Astrocyte (in vitro differentiated cells and primary cell): ENCODE measurements around the gene ARID5B. TPM values are rescaled to one million over a fixed set of nuclear protein-coding genes. Genes with fewer than 3 reads are reported as not detected.

ENCODE experiments used
- DNase-seq: peaks from one replicate; pipeline ENCODE4 v3.0.0-alpha.2; 2010; ENCODE audit warnings: low read depth
- FAIRE-seq: peaks from 2 replicates; lab custom pipeline; 2011; peaks lifted over from hg19 to GRCh38; lab: Jason Lieb, UNC
- H2AFZ ChIP-seq: 2 replicates; pipeline ENCODE4 v1.6.0; 2012; ENCODE audit warnings: low read depth, low read length, inconsistent platforms
- H3K27ac ChIP-seq: 2 replicates; pipeline ENCODE4 v1.5.1; 2011; ENCODE audit warnings: low read depth, low read length, inconsistent platforms
- H3K27me3 ChIP-seq: 2 replicates; pipeline ENCODE4 v1.6.0; 2011; ENCODE audit warnings: low read length, inconsistent platforms; ENCODE audit not compliant: insufficient read depth
- H3K36me3 ChIP-seq: 2 replicates; pipeline ENCODE4 v1.5.1; 2011; ENCODE audit warnings: low read length, inconsistent platforms; ENCODE audit not compliant: insufficient read depth
- H3K4me1 ChIP-seq: 2 replicates; pipeline ENCODE4 v1.5.1; 2011; ENCODE audit warnings: low read length, inconsistent platforms; ENCODE audit not compliant: insufficient read depth
- H3K4me2 ChIP-seq: 2 replicates; pipeline ENCODE4 v1.6.0; 2012; ENCODE audit warnings: low read length, inconsistent platforms
- H3K4me3 ChIP-seq: 2 replicates; pipeline ENCODE4 v1.5.1; 2011; ENCODE audit warnings: low read depth, mild to moderate bottlenecking, low read length, inconsistent platforms; ENCODE audit not compliant: insufficient read depth
- H3K79me2 ChIP-seq: 2 replicates; pipeline ENCODE4 v1.6.0; 2012; ENCODE audit warnings: mild to moderate bottlenecking, low read length, inconsistent platforms; ENCODE audit not compliant: insufficient read depth
- H3K9ac ChIP-seq: 2 replicates; pipeline ENCODE4 v1.6.0; 2012; ENCODE audit warnings: mild to moderate bottlenecking, low read length, inconsistent platforms
- H3K9me3 ChIP-seq: 2 replicates; pipeline ENCODE4 v1.5.1; 2012; ENCODE audit warnings: low read depth, mild to moderate bottlenecking, low read length, inconsistent platforms; ENCODE audit not compliant: insufficient read depth
- H4K20me1 ChIP-seq: 2 replicates; pipeline ENCODE4 v1.6.0; 2012; ENCODE audit warnings: low read length, inconsistent platforms; ENCODE audit not compliant: insufficient read depth
- H3K27ac Mint-ChIP-seq: one replicate; pipeline ENCODE4 v1.8.0; 2021; ENCODE audit warnings: mild to moderate bottlenecking, mixed read lengths; ENCODE audit not compliant: unreplicated experiment
- H3K27me3 Mint-ChIP-seq: one replicate; pipeline ENCODE4 v1.8.0; 2021; ENCODE audit warnings: low read depth, mixed read lengths; ENCODE audit not compliant: unreplicated experiment
- H3K36me3 Mint-ChIP-seq: one replicate; pipeline ENCODE4 v1.8.0; 2021; ENCODE audit warnings: low read depth, mixed read lengths; ENCODE audit not compliant: unreplicated experiment
- H3K4me1 Mint-ChIP-seq: one replicate; pipeline ENCODE4 v1.8.0; 2021; ENCODE audit warnings: low read depth, mixed read lengths; ENCODE audit not compliant: unreplicated experiment
- H3K4me3 Mint-ChIP-seq: one replicate; pipeline ENCODE4 v1.8.0; 2021; ENCODE audit warnings: mild to moderate bottlenecking, moderate library complexity, mixed read lengths; ENCODE audit not compliant: unreplicated experiment
- H3K9me3 Mint-ChIP-seq: one replicate; pipeline ENCODE4 v1.8.0; 2021; ENCODE audit warnings: mild to moderate bottlenecking, mixed read lengths; ENCODE audit not compliant: unreplicated experiment
- CTCF ChIP-seq: IDR thresholded peaks from 2 replicates; pipeline ENCODE4 v1.5.1; 2011; ENCODE audit warnings: low read depth, mild to moderate bottlenecking, inconsistent platforms, low read length, moderate library complexity; ENCODE audit not compliant: insufficient read depth
- EZH2 ChIP-seq: IDR thresholded peaks from 2 replicates; pipeline ENCODE4 v1.6.1; 2012; ENCODE audit warnings: mild to moderate bottlenecking, low read length, inconsistent platforms; ENCODE audit not compliant: insufficient read depth
- total RNA-seq: library from RNA; stranded (reverse); gene quantifications from 2 replicates; pipeline ENCODE4 v1.2.1, GENCODE V29; 2021

The ARID5B gene
- total RNA-seq, 1 donor from 2014 or later: 66.0 TPM

GRCh38 chr10:62037166-62037831 is 135.8 kb downstream of the ARID5B start:
- H3K27ac ChIP-seq: peak overlapping the region; percentile 71
- H2AFZ ChIP-seq: no peak overlapping the region
- FAIRE-seq (no peak), DNase-seq (peak; percentile 81)
- H3K36me3 ChIP-seq: no peaks in the 10 kb centered on the region
- no peaks in the 10 kb centered on the region for H3K27me3 ChIP-seq
- Mint-ChIP-seq H3K27ac (peak overlapping the region; percentile 89), H3K4me1 (peaks cover 48% of the 10 kb centered on the region), H3K4me3 (no peak overlapping the region), H3K36me3 (peaks cover 1% of the 10 kb centered on the region), H3K27me3 (no peaks in the 10 kb centered on the region), H3K9me3 (no peaks in the 10 kb centered on the region)
- peak overlapping the region; percentile 56 for H3K4me2 ChIP-seq
- no peaks in the 10 kb centered on the region for H3K9me3 ChIP-seq
- H3K9ac ChIP-seq: peak overlapping the region; percentile 49
- H3K4me3 ChIP-seq: no peak overlapping the region
- peaks cover 38% of the 10 kb centered on the region for H3K4me1 ChIP-seq
- no peak for TF ChIP-seq EZH2
- no peak for TF ChIP-seq CTCF
- H4K20me1 ChIP-seq: no peaks in the 10 kb centered on the region
- peaks cover 41% of the 10 kb centered on the region for H3K79me2 ChIP-seq

GRCh38 chr10:62037890-62038608 is 136.6 kb downstream of the ARID5B start:
- Histone ChIP-seq H3K36me3 (no peaks in the 10 kb centered on the region), H3K4me2 (peak overlapping the region; percentile 69), H3K9me3 (no peaks in the 10 kb centered on the region), H3K27me3 (no peaks in the 10 kb centered on the region), H3K4me3 (no peak overlapping the region), H3K9ac (peak overlapping the region; percentile 49), H4K20me1 (no peaks in the 10 kb centered on the region), H3K4me1 (peaks cover 41% of the 10 kb centered on the region), H3K27ac (peak overlapping the region; percentile 71), H2AFZ (no peak overlapping the region), H3K79me2 (peaks cover 43% of the 10 kb centered on the region)
- no peak for TF ChIP-seq CTCF
- no peak for TF ChIP-seq EZH2
- H3K27ac Mint-ChIP-seq: peak overlapping the region; percentile 89
- no peaks in the 10 kb centered on the region for H3K9me3 Mint-ChIP-seq
- H3K36me3 Mint-ChIP-seq: peaks cover 1% of the 10 kb centered on the region
- peak overlapping the region; percentile 8 for H3K4me3 Mint-ChIP-seq
- no peaks in the 10 kb centered on the region for H3K27me3 Mint-ChIP-seq
- peaks cover 52% of the 10 kb centered on the region for H3K4me1 Mint-ChIP-seq
- DNase-seq: no peak
- no peak for FAIRE-seq
